ENCODE results near the gene H3-3A.

H3-3A gene

DNA sequence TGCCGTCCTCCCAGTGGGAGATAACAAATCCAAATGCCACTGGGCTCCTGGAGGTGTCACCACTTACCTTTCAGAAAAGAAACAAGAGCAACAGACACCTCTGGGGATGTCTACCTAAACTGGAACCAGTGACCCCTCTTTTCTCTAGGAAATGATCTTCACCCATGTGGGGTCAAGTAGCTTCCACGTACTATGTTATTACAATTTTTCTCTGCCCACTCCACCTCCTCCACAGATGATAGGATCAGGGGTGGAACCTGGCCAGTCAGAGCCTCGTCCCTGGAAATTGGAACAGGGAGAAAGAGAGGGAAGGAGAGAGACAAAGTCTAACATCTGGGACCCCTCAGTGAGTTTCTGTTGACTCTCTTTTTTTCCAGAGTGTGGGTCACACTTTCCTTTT, 50.1 kb downstream of the H3-3A start:
- DNase-seq = no peak

DNA sequence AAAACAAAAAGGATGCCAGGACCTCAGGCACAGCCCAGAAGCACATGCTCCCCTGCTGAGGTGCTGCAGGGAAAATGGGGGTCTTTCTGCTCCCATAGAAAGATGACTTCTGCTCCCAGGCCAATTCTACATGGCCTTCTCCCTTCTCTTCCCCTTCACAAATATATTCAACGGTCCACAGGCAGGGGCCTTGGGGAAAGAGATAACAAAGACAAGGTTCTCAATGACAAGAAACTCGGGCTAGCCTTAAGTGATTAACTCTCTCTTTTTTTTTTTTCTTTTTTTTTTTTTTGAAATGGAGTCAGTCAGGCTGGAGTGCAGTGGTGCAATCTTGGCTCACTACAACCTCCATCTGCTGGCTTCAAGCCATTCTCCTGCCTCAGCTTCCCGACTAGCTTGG, 54.2 kb downstream of the H3-3A start:
- DNase-seq = no peak

DNA sequence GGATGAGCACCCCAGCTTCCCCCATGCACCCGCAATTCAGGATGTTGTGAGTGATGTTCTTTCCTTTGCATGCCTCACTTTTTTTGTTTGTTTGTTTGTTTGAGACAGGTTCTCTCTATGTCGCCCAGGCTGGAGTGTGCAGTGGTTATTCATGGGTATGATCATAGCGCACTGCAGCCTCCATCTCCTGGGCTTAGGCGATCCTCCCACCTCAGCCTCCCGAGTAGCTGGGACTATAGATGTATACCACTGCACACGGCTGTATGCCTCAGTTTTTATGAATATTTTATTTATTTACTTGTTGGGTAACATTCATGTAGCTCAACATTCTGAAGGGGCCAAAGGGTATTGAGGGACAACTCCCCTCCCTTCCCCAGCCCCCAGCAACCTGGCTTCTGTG, 54.8 kb downstream of the H3-3A start:
- no peak for DNase-seq

DNA sequence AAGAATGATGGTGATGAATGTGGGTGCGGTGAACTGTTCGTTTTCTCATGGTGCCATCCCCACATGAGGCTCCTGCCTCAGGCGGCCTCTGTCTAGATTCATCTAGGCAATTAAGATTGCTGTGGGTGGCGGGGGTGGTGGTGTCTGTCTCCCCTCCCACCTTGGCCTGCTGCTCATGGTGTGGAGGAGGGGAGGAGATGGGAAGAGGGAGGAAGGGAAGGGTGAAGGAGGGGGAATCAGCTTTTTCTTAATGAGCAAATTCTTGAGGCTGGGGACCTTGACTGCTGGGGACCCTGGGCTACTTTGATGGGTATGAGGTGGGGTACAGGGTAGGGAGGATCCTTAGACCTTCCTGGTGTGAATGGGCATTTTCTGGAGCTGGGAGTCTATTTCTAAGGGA, 55.8 kb downstream of the H3-3A start:
- no peak for DNase-seq

DNA sequence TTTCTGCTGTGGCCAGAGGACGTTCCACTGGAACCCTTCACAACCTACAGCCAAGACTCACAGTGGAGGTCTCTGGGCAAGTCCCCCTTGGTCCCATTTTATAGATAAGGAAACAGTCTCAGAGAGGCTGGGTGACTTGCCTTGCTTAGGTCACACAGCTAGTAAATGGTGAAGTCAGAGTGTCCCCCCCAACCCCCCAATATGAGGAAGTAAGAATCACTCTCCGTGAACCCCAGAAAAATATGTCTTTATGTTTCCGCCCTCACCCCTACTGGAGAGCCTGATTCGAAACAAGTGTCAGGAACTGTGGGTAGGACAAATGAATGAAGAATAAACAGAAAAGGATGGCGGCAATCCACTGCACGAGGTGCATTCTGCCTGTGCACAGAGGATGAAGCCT, 56.7 kb downstream of the H3-3A start:
- no peak for DNase-seq

DNA sequence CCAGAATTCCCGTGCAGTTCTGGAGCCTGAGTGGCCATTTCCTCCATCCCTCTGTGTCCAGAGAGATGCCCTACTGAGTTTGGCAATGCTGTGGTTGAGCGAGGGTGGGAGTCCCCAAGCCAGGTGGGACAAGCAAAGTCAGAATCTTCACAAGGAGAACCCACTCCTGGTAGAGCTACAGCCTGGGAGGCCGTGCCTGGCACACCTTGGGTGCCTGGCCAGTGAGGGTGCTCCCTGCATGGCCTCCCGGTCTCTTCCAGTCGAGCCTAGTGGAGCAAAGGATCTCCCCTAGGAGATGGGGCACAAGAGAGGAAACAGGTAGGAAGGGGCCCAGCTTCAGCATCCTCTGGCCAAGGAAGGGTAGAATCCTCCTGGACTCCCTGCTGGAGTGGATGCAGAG, 57.9 kb downstream of the H3-3A start:
- no peak for DNase-seq

DNA sequence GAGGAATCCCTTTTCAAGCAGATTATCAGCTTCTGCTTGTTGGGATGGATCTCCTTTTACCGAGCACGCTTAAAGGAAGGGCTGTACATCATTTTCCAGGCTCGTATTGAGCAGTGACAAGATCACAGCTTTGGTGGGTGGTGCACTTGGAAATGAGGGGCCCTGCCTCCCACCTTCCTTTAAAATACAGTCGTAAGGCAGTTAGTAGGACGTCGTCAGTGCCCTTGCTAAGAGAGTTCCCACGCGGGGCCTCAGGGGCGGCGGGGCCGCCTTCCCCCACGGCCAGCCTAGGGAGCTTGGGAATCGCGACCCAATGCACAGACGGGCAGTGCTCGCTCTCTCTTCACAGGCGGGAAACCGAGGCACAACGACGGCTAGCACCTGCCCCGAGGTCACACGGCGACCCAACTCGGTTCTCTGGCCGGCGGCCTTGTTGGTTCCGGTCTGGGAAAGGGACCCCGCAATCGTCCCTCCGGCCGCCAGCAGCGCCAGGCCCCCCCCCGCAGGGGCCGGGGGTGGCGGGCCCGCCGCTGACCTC, 58.6 kb downstream of the H3-3A start:
- DNase-seq = no peak
